Purkinje cell (primary cell): ENCODE data around the gene TTLL6. TPM values are rescaled to one million over a fixed set of nuclear protein-coding genes. Genes with fewer than 3 reads are reported as not detected.

Experiments
- polyA plus RNA-seq: library from polyadenylated mRNA; unstranded; fragments of >200 nt; fragmentation: Nextera tagmentation; gene quantifications from 2 replicates; pipeline ENCODE4 v1.2.1, GENCODE V29; 2014

The TTLL6 gene
- polyA plus RNA-seq: not detected in 2 replicates

GRCh38 chr17:48816774-48817590, at the start of gene TTLL6:
TSS of gene TTLL6 (minus strand) at chr17:48817229. CDS start at chr17:48817072, 157 bp downstream.

GRCh38 chr17:48830840-48831548, 14.0 kb upstream of the TTLL6 start, which contains the start of gene CALCOCO2:
TSS of gene CALCOCO2 (plus strand) at chr17:48831035. CDS start at chr17:48841708, 10,673 bp downstream.

GRCh38 chr17:48728232-48729231, 88.5 kb downstream of the TTLL6 start, which contains the start of gene HOXB13:
TSS of gene HOXB13 (minus strand) at chr17:48728750. CDS start at chr17:48728593, 157 bp downstream.

GRCh38 chr17:48722915-48723422, 94.1 kb downstream of the TTLL6 start, which contains the start of gene PRAC2:
TSS of gene PRAC2 (plus strand) at chr17:48723185. CDS start at chr17:48724411, 1,226 bp downstream.

GRCh38 chr17:48722201-48722907, 94.7 kb downstream of the TTLL6 start, which contains the start of gene PRAC1:
TSS of gene PRAC1 (minus strand) at chr17:48722518. CDS start at chr17:48722392, 126 bp downstream.

Other genes starting within 250 kb of the TTLL6 start
- not detected in 2 replicates for gene HOXB4, start 238.9 kb downstream of the TTLL6 start, polyA plus RNA-seq
- not detected in 2 replicates for gene HOXB3, start 227.0 kb downstream of the TTLL6 start, polyA plus RNA-seq
- not detected in 2 replicates for gene HOXB5, start 223.4 kb downstream of the TTLL6 start, polyA plus RNA-seq
- not detected in 2 replicates for gene HOXB6, start 212.2 kb downstream of the TTLL6 start, polyA plus RNA-seq
- not detected in 2 replicates for gene HOXB7, start 206.2 kb downstream of the TTLL6 start, polyA plus RNA-seq
- gene HOXB8, start 201.9 kb downstream of the TTLL6 start, polyA plus RNA-seq: not detected in 2 replicates
- gene HOXB9, start 190.9 kb downstream of the TTLL6 start, polyA plus RNA-seq: not detected in 2 replicates
- gene PRAC1, start 94.7 kb downstream of the TTLL6 start, polyA plus RNA-seq: not detected in 2 replicates
- gene PRAC2, start 94.0 kb downstream of the TTLL6 start, polyA plus RNA-seq: not detected in 2 replicates
- not detected in 2 replicates for gene HOXB13, start 88.5 kb downstream of the TTLL6 start, polyA plus RNA-seq
- gene CALCOCO2, start 13.8 kb upstream of the TTLL6 start, polyA plus RNA-seq: 14.3 and 49.5 TPM in 2 replicates
- gene ATP5MC1, start 75.6 kb upstream of the TTLL6 start, polyA plus RNA-seq: 1,346 and 1,481 TPM in 2 replicates
- gene UBE2Z, start 91.2 kb upstream of the TTLL6 start, polyA plus RNA-seq: 7.0 and 9.4 TPM in 2 replicates
- gene SNF8, start 127.6 kb upstream of the TTLL6 start, polyA plus RNA-seq: 25.5 and 43.2 TPM in 2 replicates
- gene GIP, start 151.4 kb upstream of the TTLL6 start, polyA plus RNA-seq: not detected in 2 replicates
- gene IGF2BP1, start 180.2 kb upstream of the TTLL6 start, polyA plus RNA-seq: not detected in 2 replicates